HG02798 (cell line): ENCODE data around the gene STAG3.
"Not testable (repeated sequence)": the region's sequence is repeated elsewhere in the genome, so short reads cannot be mapped to it uniquely, and the experiment has no call there.

Experiments used
- ATAC-seq: cut with Tn5 transposase; IDR thresholded peaks from one replicate; pipeline ENCODE4 v1.9.1; 2021; ENCODE audit warnings: mild to moderate bottlenecking; ENCODE audit not compliant: unreplicated experiment, poor library complexity

STAG3 gene

GRCh38 chr7:100244988-100245605, 67.4 kb downstream of the STAG3 start:
- not testable (repeated sequence) for ATAC-seq

GRCh38 chr7:100246121-100246864, 68.6 kb downstream of the STAG3 start:
- not testable (repeated sequence) for ATAC-seq

GRCh38 chr7:100246865-100247137, 69.1 kb downstream of the STAG3 start:
- ATAC-seq: not testable (repeated sequence)

GRCh38 chr7:100247152-100247757, 69.5 kb downstream of the STAG3 start:
- ATAC-seq: no peak

DNA sequence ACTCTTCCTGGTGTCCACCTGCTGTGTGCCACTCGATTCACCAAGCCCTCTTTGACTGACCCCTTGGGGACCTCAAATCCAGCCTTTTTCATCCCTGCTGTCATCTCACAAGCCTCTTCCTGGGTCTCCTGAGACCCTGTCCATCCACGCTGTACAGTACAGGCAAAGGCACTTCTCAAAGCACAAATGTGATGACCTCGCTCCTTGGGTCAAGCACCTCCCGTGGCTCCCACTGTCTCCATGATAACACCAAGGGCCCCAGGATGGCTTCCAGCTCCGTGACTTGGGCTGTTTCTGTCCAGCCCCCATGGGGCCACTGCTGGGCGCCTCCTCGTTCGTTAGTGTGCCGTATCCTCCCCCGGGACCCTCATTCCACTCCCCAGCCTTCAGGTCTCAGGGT, 70.8 kb downstream of the STAG3 start:
- no peak for ATAC-seq

DNA sequence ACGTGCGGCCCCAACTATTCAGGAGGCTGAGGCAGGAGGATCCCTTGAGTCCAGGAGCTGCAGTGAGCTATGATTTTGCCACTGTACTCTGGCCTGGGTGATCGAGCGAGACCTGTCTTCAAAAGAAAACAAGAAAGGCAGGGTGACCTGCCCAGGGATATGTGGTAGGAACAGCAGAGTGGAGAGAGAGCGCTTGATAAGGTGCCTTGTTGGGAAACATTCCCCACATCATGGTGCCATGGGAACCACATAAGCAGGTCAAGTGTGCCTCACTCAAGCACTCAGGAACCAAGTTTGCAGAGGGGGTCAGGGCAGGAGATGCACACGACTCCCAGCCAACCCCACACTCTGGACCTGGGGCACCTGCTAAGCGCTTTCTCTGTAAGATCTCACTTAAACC, 79.3 kb downstream of the STAG3 start:
- ATAC-seq: no peak

DNA sequence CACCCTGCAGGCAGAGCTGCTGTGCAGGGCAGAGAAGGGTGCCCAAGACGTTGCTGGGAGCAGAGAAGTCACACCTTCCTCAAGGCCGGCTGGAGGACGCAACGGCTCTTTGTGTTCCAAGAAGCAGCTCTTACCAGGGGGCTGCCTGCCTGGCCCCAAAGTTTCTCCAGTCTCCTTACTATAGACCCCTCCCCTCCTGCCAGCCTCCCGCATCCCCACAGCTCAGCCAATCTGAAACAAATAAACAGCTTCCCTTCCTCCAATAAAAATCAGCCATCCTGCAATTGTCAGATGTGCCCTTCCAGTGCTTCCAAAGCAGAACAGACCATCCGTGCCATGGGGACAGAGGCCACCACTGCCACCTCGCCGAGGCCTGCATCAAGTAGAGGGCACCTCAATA, 82.3 kb downstream of the STAG3 start:
- not testable (repeated sequence) for ATAC-seq

DNA sequence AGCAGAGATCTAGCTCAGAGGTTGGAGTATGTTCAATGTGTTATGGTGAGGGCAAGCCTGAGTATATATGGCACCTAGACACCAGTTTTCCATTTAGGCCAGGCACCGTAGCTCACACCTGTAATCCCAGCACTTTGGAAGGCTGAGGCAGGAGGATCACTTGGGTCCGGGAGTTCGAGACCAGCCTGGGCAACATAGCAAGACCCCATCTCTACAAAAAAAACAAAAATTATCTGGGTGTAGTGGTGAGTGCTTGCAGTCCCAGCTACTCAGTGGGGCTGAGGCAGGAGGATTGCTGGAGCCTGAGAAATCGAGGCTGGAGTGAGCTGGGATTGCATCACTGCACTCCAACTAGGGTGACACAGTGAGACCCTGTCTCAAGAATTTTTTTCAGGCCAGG, 85.2 kb downstream of the STAG3 start:
- not testable (repeated sequence) for ATAC-seq
